GM13976 (cell line): Measurements from ENCODE around the gene MOB2.

Experiments
- DNase-seq: peaks from one replicate; pipeline ENCODE4 v3.0.0; 2012; ENCODE audit warnings: low spot score
- CTCF ChIP-seq: IDR thresholded peaks from 2 replicates; pipeline ENCODE4 v1.5.1; 2012; ENCODE audit warnings: borderline replicate concordance, mild to moderate bottlenecking; ENCODE audit not compliant: insufficient read depth; ENCODE audit errors: extremely low read depth, missing control alignments, control extremely low read depth
- in situ Hi-C: fragments of 300-500 bp; cut with MboI; formaldehyde crosslinking; loops from one replicate; pipeline ENCODE4 v1.12.0; 2022; ENCODE audit warnings: low sequenced_read_pairs, mixed read lengths, inconsistent platforms; ENCODE audit not compliant: unreplicated experiment

Gene MOB2

GRCh38 chr11:1444823-1445422, 41.7 kb downstream of the MOB2 start:
- TF ChIP-seq CTCF = no peak
- in situ Hi-C loops = no loop called here
- DNase-seq = no peak

- no peak for DNase-seq
- in situ Hi-C loops = no loop called here
- TF ChIP-seq CTCF = no peak
Observed at GRCh38 chr11:1444321-1444720, 42.3 kb downstream of the MOB2 start.

GRCh38 chr11:1443737-1444136, 42.8 kb downstream of the MOB2 start:
- TF ChIP-seq CTCF = no peak
- in situ Hi-C loops = no loop called here
- no peak for DNase-seq

- DNase-seq = no peak
- TF ChIP-seq CTCF = no peak
- in situ Hi-C loops = no loop called here
Observed at GRCh38 chr11:1442807-1443366, 43.7 kb downstream of the MOB2 start.

GRCh38 chr11:1442163-1442562, 44.4 kb downstream of the MOB2 start:
- DNase-seq = no peak
- no peak for TF ChIP-seq CTCF
- in situ Hi-C loops = no loop called here

- no peak for DNase-seq
- no peak for TF ChIP-seq CTCF
- in situ Hi-C loops = no loop called here
Observed at GRCh38 chr11:1440496-1440895, 46.1 kb downstream of the MOB2 start.

- DNase-seq = no peak
- in situ Hi-C loops = no loop called here
- no peak for TF ChIP-seq CTCF
Observed at GRCh38 chr11:1440066-1440465, 46.5 kb downstream of the MOB2 start.
